ENCODE results near the gene EML1.
"Not testable (repeated sequence)": the region's sequence is repeated elsewhere in the genome, so short reads cannot be mapped to it uniquely, and the experiment has no call there.

The EML1 gene

GRCh38 chr14:99756796-99757195, 36.4 kb upstream of the EML1 start:
- DNase-seq, result no peak

GRCh38 chr14:99757331-99758070, 35.7 kb upstream of the EML1 start:
- no peak for DNase-seq

- DNase-seq, result no peak
These were observed 34.9 kb upstream of the EML1 start for GRCh38 chr14:99758121-99758821.

GRCh38 chr14:99758872-99759545, 34.2 kb upstream of the EML1 start:
- no peak for DNase-seq

GRCh38 chr14:99759546-99759925, 33.7 kb upstream of the EML1 start:
- DNase-seq, result no peak

GRCh38 chr14:99760817-99761216, 32.4 kb upstream of the EML1 start:
- no peak for DNase-seq

GRCh38 chr14:99762911-99763310, 30.3 kb upstream of the EML1 start:
- not testable (repeated sequence) for DNase-seq

- DNase-seq, result no peak
These were observed 29.5 kb upstream of the EML1 start for GRCh38 chr14:99763527-99764221.

- no peak for DNase-seq
These were observed 28.9 kb upstream of the EML1 start for GRCh38 chr14:99764222-99764706.

- DNase-seq, result no peak
These were observed 24.8 kb upstream of the EML1 start for GRCh38 chr14:99768381-99768780.

GRCh38 chr14:99769123-99769522, 24.1 kb upstream of the EML1 start:
- no peak for DNase-seq

- no peak for DNase-seq
These were observed 23.4 kb upstream of the EML1 start for GRCh38 chr14:99769799-99770198.

- DNase-seq, result no peak
These were observed 20.6 kb upstream of the EML1 start for GRCh38 chr14:99772371-99773283.

GRCh38 chr14:99773521-99774497, 19.4 kb upstream of the EML1 start:
- no peak for DNase-seq

- no peak for DNase-seq
These were observed 18.5 kb upstream of the EML1 start for GRCh38 chr14:99774556-99775307.

GRCh38 chr14:99775351-99775750, 17.9 kb upstream of the EML1 start:
- DNase-seq, result no peak

GRCh38 chr14:99777951-99778350, 15.3 kb upstream of the EML1 start:
- DNase-seq, result no peak

- no peak for DNase-seq
These were observed 13.5 kb upstream of the EML1 start for GRCh38 chr14:99779751-99780150.

- no peak for DNase-seq
These were observed 12.5 kb upstream of the EML1 start for GRCh38 chr14:99780690-99781089.

- DNase-seq, result no peak
These were observed 12.1 kb upstream of the EML1 start for GRCh38 chr14:99781091-99781490.
